ENCODE results near the gene GATA1.

GRCh38 chrX:48772602-48773001, 13.8 kb upstream of the GATA1 start:
- TF ChIP-seq CTCF (IDR thresholded peaks at IDR 0.05) (no peak), POLR2A (IDR thresholded peaks at IDR 0.05) (no peak)

All from esophagus squamous epithelium (tissue), 4 donors.